ENCODE data around the gene NANP. TPM values are rescaled to one million over a fixed set of nuclear protein-coding genes. Genes with fewer than 3 reads are reported as not detected.
"Not testable (repeated sequence)": the region's sequence is repeated elsewhere in the genome, so short reads cannot be mapped to it uniquely, and the experiment has no call there.

Gene NANP
- total and polyA plus RNA-seq, 9 of the 15 experiments (the other 6 are each of a cell fraction or from before 2014, with no cell fraction given), result 5.4 to 8.4 (median 6.9) TPM

DNA sequence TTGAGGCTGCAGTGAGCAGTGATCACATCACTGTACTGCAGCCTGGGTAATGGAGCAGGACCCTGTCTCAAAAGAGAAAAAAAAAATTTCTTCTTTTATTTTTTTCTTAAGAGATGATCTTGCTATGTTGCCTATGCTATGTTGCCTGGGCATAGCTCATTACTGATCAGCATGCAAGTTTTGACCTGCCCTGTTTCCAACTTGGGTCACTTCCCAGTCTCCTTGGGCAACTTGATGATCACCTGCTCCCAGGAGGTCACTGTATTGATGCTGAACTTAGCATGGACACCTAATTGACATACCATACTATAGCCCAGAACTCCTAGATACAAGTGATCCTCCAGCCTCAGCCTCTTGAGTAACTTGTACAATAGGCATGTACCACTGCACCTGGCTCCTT lies 30.7 kb upstream of the NANP start:
- CTCF ChIA-PET (ENCODE audit: low intra/inter-chr PET ratio), result no interaction called here
- TF ChIP-seq, protein P1, sequence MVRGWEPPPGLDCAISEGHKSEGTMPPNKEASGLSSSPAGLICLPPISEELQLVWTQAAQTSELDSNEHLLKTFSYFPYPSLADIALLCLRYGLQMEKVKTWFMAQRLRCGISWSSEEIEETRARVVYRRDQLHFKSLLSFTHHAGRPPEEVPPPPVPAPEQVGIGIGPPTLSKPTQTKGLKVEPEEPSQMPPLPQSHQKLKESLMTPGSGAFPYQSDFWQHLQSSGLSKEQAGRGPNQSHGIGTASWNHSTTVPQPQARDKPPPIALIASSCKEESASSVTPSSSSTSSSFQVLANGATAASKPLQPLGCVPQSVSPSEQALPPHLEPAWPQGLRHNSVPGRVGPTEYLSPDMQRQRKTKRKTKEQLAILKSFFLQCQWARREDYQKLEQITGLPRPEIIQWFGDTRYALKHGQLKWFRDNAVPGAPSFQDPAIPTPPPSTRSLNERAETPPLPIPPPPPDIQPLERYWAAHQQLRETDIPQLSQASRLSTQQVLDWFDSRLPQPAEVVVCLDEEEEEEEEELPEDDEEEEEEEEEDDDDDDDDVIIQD (CRISPR knock-in tag; IDR thresholded peaks at IDR 0.05), result no peak
- TF ChIP-seq ETV5 (CRISPR knock-in tag; IDR thresholded peaks at IDR 0.05; ENCODE audit: low read depth) (no peak), ZNF134 (CRISPR knock-in tag; conservative IDR thresholded peaks at IDR 0.05) (no peak), ZNF133 (CRISPR knock-in tag; IDR thresholded peaks at IDR 0.05) (no peak), SRSF1 (IDR thresholded peaks at IDR 0.05; ENCODE audit: low read depth, low read length) (no peak)
- TF ChIP-seq, protein P2, sequence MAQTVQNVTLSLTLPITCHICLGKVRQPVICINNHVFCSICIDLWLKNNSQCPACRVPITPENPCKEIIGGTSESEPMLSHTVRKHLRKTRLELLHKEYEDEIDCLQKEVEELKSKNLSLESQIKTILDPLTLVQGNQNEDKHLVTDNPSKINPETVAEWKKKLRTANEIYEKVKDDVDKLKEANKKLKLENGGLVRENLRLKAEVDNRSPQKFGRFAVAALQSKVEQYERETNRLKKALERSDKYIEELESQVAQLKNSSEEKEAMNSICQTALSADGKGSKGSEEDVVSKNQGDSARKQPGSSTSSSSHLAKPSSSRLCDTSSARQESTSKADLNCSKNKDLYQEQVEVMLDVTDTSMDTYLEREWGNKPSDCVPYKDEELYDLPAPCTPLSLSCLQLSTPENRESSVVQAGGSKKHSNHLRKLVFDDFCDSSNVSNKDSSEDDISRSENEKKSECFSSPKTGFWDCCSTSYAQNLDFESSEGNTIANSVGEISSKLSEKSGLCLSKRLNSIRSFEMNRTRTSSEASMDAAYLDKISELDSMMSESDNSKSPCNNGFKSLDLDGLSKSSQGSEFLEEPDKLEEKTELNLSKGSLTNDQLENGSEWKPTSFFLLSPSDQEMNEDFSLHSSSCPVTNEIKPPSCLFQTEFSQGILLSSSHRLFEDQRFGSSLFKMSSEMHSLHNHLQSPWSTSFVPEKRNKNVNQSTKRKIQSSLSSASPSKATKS (CRISPR knock-in tag; IDR thresholded peaks at IDR 0.05), result no peak
- TF ChIP-seq, protein P3, sequence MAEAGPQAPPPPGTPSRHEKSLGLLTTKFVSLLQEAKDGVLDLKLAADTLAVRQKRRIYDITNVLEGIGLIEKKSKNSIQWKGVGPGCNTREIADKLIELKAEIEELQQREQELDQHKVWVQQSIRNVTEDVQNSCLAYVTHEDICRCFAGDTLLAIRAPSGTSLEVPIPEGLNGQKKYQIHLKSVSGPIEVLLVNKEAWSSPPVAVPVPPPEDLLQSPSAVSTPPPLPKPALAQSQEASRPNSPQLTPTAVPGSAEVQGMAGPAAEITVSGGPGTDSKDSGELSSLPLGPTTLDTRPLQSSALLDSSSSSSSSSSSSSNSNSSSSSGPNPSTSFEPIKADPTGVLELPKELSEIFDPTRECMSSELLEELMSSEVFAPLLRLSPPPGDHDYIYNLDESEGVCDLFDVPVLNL (CRISPR knock-in tag; IDR thresholded peaks at IDR 0.05; ENCODE audit: low read depth), result no peak
- H3K4me2 ChIP-seq (ENCODE audit: insufficient read depth, low read length), result no peak overlapping the region
- no peaks in the 10 kb centered on the region for H3K79me2 ChIP-seq (ENCODE audit: control insufficient read depth, insufficient read depth, low read length)
- intact Hi-C loops (cut with micrococcal nuclease), result no loop called here
- H3K9me3 ChIP-seq (replicated peaks; ENCODE audit: control insufficient read depth, insufficient read depth, low read depth, low read length), result no peaks in the 10 kb centered on the region
- no peak overlapping the region for H2AFZ ChIP-seq (ENCODE audit: low read depth, low read length)
- H3K4me3 ChIP-seq, result no peak overlapping the region
- FAIRE-seq (no peak), DNase-seq (ENCODE audit: extremely low read depth in 1 of 4, low spot score in 3 of 4) (no peak), ATAC-seq (no peak)
- POLR2A ChIA-PET, result no interaction called here
- H3K9ac ChIP-seq (ENCODE audit: insufficient read depth in 1 of 2, low read depth in 2 of 2, low read length in 2 of 2), result no peak overlapping the region
- H3K27me3 ChIP-seq (ENCODE audit: control insufficient read depth in 2 of 2, insufficient read depth in 2 of 2, low read length in 2 of 2), result no peaks in the 10 kb centered on the region
- no TSS peak for BruUV-seq (replicated peaks)
- H3K9me1 ChIP-seq (ENCODE audit: control insufficient read depth, insufficient read depth, low read length), result no peaks in the 10 kb centered on the region
- no peaks in the 10 kb centered on the region for H4K20me1 ChIP-seq (replicated peaks; ENCODE audit: control insufficient read depth, insufficient read depth, low read length)
- no peaks in the 10 kb centered on the region; a peak in 1 of 5 replicates for H3K4me1 ChIP-seq (replicated peaks in 1 of 2; ENCODE audit: control insufficient read depth in 2 of 2, insufficient read depth in 2 of 2, low read length in 2 of 2)
- no peaks in the 10 kb centered on the region for H3K36me3 ChIP-seq (ENCODE audit: control insufficient read depth, insufficient read depth, low read length)
- H3K27ac ChIP-seq (ENCODE audit: extremely low read depth, low read depth, low read length), result no peak overlapping the region
- in situ Hi-C loops (cut with MboI), result no loop called here

DNA sequence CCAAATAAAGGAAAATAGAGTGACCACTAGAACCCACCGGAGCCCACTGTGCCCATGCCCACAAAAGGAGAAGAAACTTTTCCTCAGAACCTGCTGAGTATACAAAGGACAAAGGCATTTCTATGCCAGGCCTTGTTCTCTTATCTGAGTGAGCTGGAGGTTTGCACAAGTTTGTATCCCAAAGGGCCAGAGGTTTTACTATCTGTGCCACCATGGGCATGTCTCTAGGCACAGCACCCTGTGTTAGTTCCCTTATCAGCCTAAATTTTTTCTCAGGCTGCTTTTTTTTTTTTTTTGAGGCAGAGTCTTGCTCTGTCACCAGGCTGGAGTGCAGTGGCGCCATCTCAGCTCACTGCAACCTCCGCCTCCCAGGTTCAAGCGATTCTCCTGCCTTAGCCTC lies 29.1 kb upstream of the NANP start:
- ATAC-seq; H3K36me3 ChIP-seq (ENCODE audit: control insufficient read depth, insufficient read depth, low read length); H3K4me1 ChIP-seq (replicated peaks in 1 of 2; ENCODE audit: control insufficient read depth in 2 of 2, insufficient read depth in 2 of 2, low read length in 2 of 2); intact Hi-C loops (cut with micrococcal nuclease); H3K9me3 ChIP-seq (replicated peaks; ENCODE audit: control insufficient read depth, insufficient read depth, low read depth, low read length); in situ Hi-C loops (cut with MboI); H3K4me3 ChIP-seq; H3K9me1 ChIP-seq (ENCODE audit: control insufficient read depth, insufficient read depth, low read length); H3K79me2 ChIP-seq (ENCODE audit: control insufficient read depth, insufficient read depth, low read length); H3K27ac ChIP-seq (ENCODE audit: extremely low read depth, low read depth, low read length); BruUV-seq (replicated peaks); DNase-seq (ENCODE audit: extremely low read depth in 1 of 4, low spot score in 3 of 4); FAIRE-seq; H4K20me1 ChIP-seq (replicated peaks; ENCODE audit: control insufficient read depth, insufficient read depth, low read length); H3K9ac ChIP-seq (ENCODE audit: insufficient read depth in 1 of 2, low read depth in 2 of 2, low read length in 2 of 2); CTCF ChIA-PET (ENCODE audit: low intra/inter-chr PET ratio); H3K27me3 ChIP-seq (ENCODE audit: control insufficient read depth in 2 of 2, insufficient read depth in 2 of 2, low read length in 2 of 2); POLR2A ChIA-PET; H2AFZ ChIP-seq (ENCODE audit: low read depth, low read length); H3K4me2 ChIP-seq (ENCODE audit: insufficient read depth, low read length): not testable (repeated sequence)
- 65% methylated on average over 4 of the region's 4 CpGs for WGBS (ENCODE audit: insufficient coverage, low coverage, missing lambda C conversion rate)
